SKM-1 treated with dmso at 0.1 percent for 144 hours (cell line): Measurements from ENCODE around the gene ENTR1.
"Not testable (repeated sequence)": the region's sequence is repeated elsewhere in the genome, so short reads cannot be mapped to it uniquely, and the experiment has no call there.

Source experiments
- DNase-seq: peaks from one replicate; lab custom pipeline; 2025; ENCODE audit not compliant: unreplicated experiment; lab: John Stamatoyannopoulos, UW

ENTR1 gene

DNA sequence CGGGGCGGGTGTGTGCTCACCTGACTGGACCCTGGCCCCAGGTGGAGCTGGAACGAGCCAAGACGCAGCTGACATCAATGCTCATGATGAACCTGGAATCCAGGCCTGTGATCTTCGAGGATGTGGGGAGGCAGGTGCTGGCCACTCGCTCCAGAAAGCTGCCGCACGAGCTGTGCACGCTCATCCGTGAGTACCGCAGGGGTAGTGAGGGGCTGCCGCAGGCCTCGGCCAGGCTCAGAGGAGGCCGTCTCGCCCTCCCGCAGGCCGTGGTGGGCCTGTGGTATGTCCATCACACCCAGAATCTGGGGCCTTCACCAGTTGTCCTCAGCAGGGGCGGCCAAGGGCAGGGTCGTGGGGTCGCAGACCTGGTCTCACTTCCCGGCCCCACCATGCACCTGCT is 11.4 kb upstream of the ENTR1 start:
- no peak for DNase-seq

DNA sequence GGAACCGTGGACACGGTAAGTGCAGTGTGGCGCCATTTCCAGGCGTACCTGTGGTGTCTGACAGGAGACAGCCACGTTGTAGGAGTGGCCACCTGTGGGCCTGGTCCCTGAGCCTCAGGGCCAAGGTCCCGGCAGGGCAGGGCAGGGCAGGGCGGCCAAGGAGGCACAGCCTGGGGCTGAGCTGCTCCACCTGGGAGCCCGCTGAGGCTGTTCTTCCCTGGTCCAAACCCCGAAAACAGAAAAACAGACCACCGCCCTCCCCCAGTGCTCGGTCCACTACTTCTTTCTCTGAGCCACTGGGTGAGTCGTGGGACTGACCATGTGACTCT is 8.6 kb upstream of the ENTR1 start:
- DNase-seq = no peak

DNA sequence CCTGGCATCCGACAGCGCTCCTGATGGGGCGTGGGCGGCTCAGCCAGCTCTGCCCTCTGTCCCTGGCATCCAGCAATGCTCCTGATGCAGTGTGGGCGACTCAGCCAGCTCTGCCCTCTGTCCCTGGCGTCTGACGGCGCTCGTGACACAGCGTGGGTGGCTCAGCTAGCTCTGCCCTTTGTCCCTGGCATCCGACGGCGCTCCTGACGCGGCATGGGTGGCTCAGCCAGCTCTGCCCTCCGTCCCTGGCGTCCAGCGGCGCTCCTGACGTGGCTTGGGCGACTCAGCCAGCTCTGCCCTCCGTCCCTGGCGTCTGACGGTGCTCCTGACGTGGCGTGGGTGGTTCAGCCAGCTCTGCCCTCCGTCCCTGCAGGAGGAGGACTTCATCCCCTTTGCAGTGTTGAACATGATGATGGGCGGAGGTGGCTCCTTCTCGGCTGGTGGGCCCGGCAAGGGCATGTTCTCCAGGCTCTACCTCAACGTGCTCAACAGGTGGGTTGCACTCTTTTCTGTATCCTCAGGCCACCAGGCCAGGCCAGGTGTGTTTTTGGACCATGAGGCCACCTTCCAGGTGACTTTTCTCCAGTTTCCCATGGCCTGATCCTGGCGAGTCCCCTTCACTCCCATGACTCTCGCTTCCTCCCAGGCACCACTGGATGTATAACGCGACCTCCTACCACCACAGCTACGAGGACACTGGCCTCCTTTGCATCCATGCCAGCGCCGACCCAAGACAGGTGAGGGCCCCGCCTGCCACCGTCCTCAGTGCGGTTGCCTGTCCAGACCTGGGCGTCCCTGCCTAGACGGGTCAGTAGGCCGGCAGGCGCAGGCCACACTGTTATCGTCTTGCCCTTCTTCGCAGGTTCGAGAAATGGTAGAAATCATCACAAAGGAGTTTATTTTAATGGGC is 8.0 kb upstream of the ENTR1 start:
- no peak for DNase-seq

- no peak for DNase-seq
Measured at GRCh38 chr9:136416914-136417313, 6.5 kb upstream of the ENTR1 start.

DNA sequence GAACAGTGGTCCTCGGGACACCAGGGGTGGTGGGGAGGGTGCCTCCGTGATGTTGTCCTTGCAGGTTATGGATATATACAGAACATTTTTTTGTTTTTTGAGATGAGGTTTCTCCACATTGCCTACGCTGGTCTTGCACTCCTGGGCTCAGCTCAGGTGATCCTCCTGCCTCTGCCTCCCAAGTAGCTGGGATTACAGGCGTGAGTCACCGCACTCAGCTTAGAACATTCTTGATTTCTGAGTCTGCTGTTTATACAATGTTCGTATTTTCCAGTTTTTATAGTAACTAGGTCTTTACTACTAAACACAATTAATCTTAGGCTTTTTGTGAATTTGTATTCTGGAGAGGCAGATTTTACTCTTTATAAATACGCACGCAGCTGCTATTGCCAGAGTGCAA is 6.0 kb upstream of the ENTR1 start:
- no peak for DNase-seq

DNA sequence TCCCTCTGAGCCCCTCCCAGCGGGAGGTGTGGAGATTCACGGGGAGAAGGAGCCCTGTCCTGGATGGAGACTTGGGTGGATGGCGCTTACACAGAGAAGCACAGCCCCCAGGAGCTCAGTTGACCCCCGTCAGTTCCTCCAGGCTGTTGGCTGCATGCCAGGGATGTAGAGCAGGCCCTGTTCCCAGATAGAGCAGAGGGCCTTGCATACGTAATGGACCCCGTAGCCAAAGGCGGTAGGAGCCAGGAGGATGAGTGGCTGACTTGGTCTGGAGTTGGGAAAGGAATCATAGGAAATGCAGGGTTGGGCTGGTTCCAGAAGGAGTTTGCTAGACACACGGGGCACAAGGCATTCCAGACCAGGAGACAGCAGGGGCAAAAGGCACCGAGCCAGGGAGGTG is 2.5 kb upstream of the ENTR1 start:
- no peak for DNase-seq

DNA sequence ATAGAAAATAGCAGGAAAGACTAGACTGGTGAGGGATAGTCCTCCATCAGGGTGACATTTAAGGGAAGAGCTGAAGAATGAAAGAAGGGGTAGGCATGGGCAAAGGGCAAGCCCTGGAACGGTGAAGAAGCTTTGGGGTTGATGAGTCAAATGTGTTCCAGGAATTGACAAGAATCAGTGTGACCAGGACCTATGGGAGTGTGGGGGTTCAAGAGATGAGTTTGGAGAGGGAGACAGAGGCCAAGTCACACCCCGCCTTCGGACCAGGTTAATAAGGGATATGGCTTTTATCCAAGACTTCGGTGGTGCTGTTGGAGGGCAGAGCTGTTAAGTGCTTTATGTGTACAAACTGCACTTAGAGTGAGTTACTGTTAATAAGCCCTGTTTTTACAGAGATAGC is 964 bp upstream of the ENTR1 start:
- no peak for DNase-seq

GRCh38 chr9:136409557-136410455 is 608 bp downstream of the ENTR1 start:
- DNase-seq = peak; percentile 6

DNA sequence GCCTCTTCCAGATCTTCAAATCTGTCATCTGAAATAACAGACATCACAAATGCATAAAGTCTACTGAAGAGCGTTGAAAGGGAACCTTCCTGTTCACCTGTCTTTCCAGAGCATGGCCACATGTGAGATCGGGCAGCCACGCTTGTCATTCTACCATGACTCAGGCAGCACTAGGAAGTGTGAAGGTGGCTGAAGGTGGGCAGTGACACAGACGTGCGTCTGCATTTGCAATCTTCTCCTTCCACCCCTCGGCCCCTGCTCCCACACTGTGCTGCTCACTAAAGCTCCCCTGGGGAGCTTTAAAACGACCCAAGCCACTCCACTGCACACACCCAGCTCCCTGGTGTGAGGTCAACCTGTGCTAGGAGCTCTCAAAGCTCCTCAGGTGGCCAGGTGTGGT is 2.5 kb downstream of the ENTR1 start:
- no peak for DNase-seq

- not testable (repeated sequence) for DNase-seq
Measured at GRCh38 chr9:136407061-136407460, 3.4 kb downstream of the ENTR1 start.

GRCh38 chr9:136405904-136406303 is 4.5 kb downstream of the ENTR1 start:
- DNase-seq = not testable (repeated sequence)

DNA sequence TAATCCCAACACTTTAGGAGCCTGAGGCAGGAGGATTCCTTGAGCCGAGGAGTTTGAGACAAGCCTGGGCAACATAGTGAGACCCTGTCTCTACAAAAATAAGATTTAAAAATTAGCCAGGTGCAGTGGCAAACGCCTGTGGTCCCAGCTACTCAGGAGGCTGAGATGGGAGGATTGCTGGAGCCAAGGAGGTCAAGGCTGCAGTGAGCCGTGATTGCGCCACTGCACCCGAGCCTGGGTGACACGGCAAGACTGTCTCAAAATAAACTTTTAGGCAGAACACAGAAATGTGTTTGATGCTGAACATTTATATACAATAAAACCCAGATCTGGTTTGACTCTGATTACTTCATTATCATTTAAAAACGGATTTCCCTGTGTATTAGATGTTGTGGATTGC is 4.9 kb downstream of the ENTR1 start:
- no peak for DNase-seq

DNA sequence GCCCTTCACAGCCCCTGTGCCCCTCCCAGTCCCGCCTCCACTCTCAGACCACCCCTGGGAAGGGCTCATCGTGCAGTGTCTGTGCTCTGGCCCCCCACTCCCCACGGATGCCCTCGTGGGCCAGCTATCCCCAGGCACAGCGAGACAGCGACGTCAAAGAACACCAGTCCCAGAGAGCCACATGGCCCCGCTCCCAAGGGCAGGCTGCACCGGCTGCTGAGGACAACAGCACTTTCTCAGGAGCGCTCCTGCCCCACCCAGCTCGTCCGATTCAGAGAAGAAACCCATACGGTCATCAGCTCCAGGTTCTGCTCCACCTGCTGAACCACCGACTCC is 5.6 kb downstream of the ENTR1 start:
- DNase-seq = no peak

DNA sequence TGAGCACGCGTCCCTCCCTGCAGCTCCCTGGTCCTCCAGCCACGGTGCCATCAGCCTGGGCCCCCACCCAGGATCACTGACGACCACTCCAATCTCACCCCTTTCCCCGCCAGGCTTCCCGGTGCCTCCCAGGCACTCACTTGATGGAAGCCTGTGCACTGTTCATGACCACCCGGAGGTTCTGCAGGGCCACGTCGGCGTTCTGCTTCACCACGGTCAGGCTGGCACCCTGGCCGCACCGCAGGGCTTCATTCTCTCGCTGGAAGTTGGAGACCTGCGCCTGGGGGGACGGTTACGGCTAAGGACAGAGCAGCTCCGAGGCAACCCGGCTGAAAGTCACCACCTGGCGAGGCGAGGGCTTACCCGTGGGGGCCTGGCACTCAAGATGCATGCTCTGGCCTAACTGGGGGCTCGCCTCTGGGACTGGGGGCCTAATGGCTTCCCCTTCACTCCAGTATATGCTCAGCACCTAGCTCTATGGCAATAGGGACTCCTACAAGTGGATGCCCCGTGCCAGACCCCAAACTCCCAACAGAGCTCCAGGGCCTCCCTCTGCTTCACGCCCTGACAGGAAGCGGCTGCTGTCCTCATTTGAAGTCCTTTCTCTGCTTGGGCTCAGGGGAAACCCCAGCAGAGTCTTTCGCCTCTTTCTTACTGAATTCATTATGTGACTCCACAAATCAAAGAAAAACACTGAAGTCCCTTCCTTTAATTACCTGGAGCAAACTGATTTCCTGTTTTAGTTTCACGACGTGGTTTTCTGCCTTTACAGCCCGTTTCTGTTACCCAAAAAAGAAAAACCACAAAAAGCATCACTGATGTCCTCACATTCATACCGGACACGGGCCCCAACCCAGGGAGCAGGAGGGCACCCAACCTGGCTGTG is 6.3 kb downstream of the ENTR1 start:
- no peak for DNase-seq

DNA sequence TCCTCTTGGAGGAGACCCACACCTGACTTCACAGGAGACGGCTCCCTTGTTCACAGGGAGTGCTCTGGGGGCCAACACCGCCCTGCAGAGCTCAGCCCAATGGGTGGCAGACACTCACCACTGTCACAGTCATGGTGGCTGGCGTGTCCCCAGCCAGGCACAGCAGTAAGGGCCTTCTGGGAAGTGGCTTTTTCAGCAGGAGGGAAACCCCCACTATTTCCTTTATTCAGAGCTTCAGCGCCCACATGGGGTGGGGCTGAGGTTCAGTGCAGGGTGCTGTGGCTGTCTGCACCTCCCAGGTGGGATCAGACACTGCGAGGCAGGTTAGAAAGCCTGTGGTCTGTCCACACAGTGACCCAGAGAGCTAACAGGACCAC is 6.9 kb downstream of the ENTR1 start:
- DNase-seq = no peak

DNA sequence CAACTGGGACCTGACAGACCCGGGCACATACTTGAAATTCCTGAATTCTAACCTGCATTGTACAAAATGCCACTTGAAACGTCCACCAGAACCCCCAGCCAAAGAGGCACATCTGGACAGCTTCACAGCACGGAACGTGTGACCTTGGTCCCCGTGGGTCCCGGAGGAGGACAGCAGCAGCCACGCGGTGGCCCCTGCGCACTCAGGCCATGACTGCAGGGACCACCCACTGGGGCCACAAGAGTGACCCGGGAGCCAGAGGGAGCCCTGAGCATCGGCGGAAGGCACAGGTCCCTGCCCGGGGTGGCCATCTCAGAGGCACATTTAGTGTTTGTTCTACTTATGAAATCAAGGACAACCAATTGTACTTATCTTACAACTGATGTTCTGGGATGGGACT is 8.3 kb downstream of the ENTR1 start:
- no peak for DNase-seq

DNA sequence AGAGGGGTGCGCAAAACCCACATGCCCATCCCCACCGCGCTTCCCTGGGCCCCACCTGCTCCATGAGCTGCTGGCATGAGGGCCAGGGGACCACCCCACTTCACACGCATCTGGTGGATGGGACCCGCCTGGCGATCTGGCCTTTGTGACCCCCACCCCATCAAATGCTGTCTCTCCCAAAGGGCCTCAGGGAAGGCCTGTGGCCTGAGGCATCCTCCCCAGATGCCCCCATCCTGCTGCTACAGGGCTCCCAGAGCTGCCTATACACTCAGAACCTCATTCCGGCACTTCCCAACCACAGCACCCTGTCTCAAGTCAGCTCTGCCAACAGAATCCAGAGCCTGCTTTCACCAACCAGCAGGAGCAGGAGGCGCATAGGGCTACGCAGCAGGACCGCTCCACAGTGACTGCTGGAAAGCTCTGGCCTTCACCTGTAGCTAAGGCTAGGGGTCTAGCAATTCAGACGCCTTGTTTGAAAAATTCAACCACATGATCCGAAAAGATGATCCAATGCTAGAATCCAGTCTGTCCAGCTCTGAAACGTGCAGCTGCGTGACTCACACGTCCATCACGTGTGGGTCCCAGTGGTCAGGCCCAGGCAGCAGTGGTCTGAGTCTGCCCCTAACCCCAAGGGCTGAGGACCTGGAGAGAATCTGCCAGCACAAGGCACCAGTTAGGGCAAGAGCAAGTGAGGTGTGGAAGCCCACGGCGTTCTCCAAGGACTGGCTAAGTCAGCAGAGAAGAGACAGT is 9.1 kb downstream of the ENTR1 start:
- DNase-seq = no peak

DNA sequence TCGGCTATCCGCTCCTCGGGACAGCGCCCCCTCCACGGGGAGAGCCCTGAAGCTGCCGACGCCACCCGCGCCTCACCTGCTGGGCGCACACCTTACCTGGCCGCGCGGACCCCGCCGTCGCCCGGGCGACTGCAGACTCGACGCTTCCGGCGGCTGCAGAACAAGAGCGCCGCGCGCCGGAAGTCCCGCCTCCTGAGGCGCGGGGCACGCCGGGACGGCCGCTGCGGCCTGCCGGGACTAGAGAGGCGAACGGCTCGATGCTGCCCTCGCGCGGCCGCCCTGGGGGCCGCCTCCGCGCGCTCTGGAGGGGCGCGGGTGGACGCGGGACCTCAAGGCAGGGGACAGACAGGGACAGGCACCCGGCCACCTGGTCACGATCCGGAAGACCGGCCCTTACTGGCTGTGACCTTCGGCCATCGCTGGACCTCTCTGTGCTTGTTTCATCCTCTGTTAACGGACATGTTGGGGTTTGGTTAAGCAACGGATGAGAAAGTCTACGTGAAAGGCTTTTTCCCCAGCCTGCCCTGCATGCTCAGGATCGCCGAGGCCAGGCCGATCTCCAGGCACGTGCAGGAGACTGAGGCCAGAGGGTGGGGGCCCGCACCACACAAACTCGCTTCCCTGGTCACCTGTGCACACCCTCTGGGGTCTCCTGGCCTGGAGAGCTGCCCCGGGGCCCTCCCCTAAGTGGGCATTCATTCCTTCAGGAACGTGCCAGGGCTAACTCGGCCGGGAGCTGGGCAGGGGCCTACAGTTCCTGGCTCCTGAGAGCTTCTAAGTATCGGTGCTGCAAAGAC is 10.2 kb downstream of the ENTR1 start, which contains the start of gene SNAPC4:
Gene SNAPC4 (minus strand): TSS at position 133 of the 797 bp plus-strand sequence. CDS start 1,742 bp downstream, outside the sequence.
- peak; percentile 77 for DNase-seq

DNA sequence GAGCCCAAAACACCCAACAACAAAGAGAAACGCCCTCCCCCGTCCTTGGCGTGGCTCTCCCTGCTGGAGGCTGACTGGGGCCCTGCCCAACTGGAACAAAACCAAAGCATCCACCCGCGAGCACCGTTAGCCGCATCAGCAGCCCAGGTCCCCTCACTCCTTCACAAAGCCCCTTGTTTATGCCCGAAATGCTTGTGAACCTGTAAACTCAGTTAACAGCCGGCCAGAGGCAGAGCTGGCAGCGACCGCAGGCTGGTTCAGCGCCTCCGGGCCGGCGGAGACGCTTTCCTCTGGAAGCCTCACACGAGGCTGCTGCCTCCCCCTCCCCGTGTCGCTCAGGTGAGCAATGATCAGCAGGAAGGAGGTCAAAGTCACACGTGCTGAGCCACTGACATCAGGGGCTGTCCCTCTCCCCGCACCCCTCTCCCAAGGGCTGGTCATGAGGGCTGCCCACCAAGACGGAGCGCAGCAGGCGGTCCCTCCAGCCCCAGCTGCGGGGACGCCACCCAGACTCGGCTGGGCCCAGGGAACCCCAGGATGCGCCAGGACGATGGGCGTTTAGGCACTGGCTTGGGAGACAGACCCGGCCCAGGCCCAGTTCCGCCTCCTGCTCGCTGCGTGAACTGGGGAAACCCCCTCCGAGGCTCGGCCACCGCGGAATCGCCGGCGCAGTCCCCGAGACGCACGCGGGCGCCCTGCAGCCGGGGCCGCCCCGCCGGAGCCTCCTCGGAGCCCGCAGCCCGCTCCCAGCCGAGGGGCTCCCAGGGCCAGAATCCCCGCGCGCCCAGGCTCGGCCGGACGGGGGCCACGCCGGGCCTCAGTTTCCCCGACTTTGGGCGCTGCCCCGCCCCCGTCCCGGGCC is 11.0 kb downstream of the ENTR1 start:
- peak; percentile 6 for DNase-seq
